OCI-LY1 (cell line): ENCODE data around the gene ASAP3.

ENCODE experiments used
- H2AFZ ChIP-seq: fragments of 200-600 bp; sonication (generic), shearing (Covaris generic); 2 replicates; pipeline ENCODE4 v1.6.0; 2014; ENCODE audit warnings: antibody characterized with exemption, mild to moderate bottlenecking, low read length
- H3F3A ChIP-seq: fragments of 200-600 bp; sonication (generic), shearing (Covaris generic); 2 replicates; pipeline ENCODE4 v1.6.0; 2014; ENCODE audit warnings: mild to moderate bottlenecking, antibody characterized with exemption, low read length, moderate library complexity; ENCODE audit not compliant: insufficient read depth
- H3K27ac ChIP-seq: fragments of 200-600 bp; sonication (generic); 2 replicates; pipeline ENCODE4 v1.5.1; 2014; ENCODE audit warnings: low read length, mixed run types, mild to moderate bottlenecking, low read depth; ENCODE audit not compliant: poor library complexity, severe bottlenecking
- H3K27me3 ChIP-seq: fragments of 200-600 bp; sonication (generic); 2 replicates; pipeline ENCODE4 v1.6.0; 2014; ENCODE audit warnings: antibody characterized with exemption, mild to moderate bottlenecking, low read length, moderate library complexity; ENCODE audit not compliant: insufficient read depth
- H3K36me3 ChIP-seq: fragments of 200-600 bp; sonication (generic); 2 replicates; pipeline ENCODE4 v1.6.1; 2014; ENCODE audit warnings: mild to moderate bottlenecking, antibody characterized with exemption, low read length, moderate library complexity, mixed read lengths; ENCODE audit not compliant: insufficient read depth
- H3K4me1 ChIP-seq: fragments of 200-600 bp; sonication (generic); 2 replicates; pipeline ENCODE4 v1.5.1; 2014; ENCODE audit warnings: mild to moderate bottlenecking, low read length, moderate library complexity; ENCODE audit not compliant: insufficient read depth, severe bottlenecking
- H3K4me2 ChIP-seq: fragments of 200-600 bp; sonication (generic), shearing (Covaris generic); 2 replicates; pipeline ENCODE4 v1.6.1; 2014; ENCODE audit warnings: low read length
- H3K4me3 ChIP-seq: fragments of 200-600 bp; sonication (generic); 2 replicates; pipeline ENCODE4 v1.5.1; 2014; ENCODE audit warnings: low read length, low read depth, mild to moderate bottlenecking, mixed read lengths; ENCODE audit not compliant: poor library complexity, severe bottlenecking
- H3K79me2 ChIP-seq: fragments of 200-600 bp; shearing (Covaris generic); 2 replicates; pipeline ENCODE4 v1.6.1; 2016; ENCODE audit warnings: mixed run types, low read length, mixed read lengths; ENCODE audit not compliant: insufficient read depth
- H3K9ac ChIP-seq: fragments of 200-600 bp; sonication (generic), shearing (Covaris generic); 2 replicates; pipeline ENCODE4 v1.6.1; 2014; ENCODE audit warnings: mild to moderate bottlenecking, low read length, mixed read lengths
- H3K9me2 ChIP-seq: fragments of 200-600 bp; sonication (generic), shearing (Covaris generic); 2 replicates; pipeline ENCODE4 v1.6.1; 2014; ENCODE audit warnings: low read depth, mild to moderate bottlenecking, low read length, mixed read lengths
- H3K9me3 ChIP-seq: fragments of 200-600 bp; shearing (Covaris generic); 2 replicates; pipeline ENCODE4 v1.6.1; 2014; ENCODE audit warnings: low read length, mixed read lengths
- H4K20me1 ChIP-seq: fragments of 200-600 bp; sonication (generic), shearing (Covaris generic); 2 replicates; pipeline ENCODE4 v1.6.0; 2016; ENCODE audit warnings: mild to moderate bottlenecking, low read length; ENCODE audit not compliant: insufficient read depth
- EZH2 ChIP-seq: fragments of 200-600 bp; sonication (generic), shearing (Covaris generic); IDR thresholded peaks from 2 replicates; pipeline ENCODE4 v1.8.0; 2017; ENCODE audit warnings: borderline replicate concordance, mixed run types, mild to moderate bottlenecking, antibody characterized with exemption, low read length, moderate library complexity, mixed read lengths
- TF ChIP-seq, protein P1 (sequence below): fragments of 200-600 bp; sonication (generic), shearing (Covaris generic); IDR thresholded peaks from 2 replicates; pipeline ENCODE4 v1.5.1; 2017; ENCODE audit warnings: mild to moderate bottlenecking, antibody characterized with exemption, low read length, moderate library complexity, mixed read lengths

ASAP3 gene

DNA sequence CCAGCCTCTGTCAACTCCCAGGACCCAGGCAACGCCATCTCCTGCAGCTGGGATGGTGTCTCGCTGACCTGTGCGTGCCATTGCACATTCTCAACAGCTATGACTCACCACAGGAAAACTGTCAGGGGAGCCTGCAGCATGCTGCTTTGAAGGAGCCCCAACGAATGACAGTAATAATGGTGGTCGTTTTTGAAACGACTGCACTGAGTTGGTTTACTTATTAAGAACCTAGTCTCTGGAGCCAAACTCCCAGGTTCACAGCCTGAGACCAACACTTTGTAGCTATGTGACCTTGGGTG lies 81.0 kb downstream of the ASAP3 start:
- Histone ChIP-seq H3K27me3 (no peaks in the 10 kb centered on the region), H3K79me2 (no peaks in the 10 kb centered on the region), H2AFZ (no peak overlapping the region), H3K9ac (no peak overlapping the region), H3K9me2 (no peaks in the 10 kb centered on the region), H3K4me1 (peaks cover 4% of the 10 kb centered on the region), H3K36me3 (no peaks in the 10 kb centered on the region), H3K4me3 (no peak overlapping the region), H3K27ac (no peak overlapping the region), H4K20me1 (no peaks in the 10 kb centered on the region), H3K4me2 (no peak overlapping the region), H3K9me3 (no peaks in the 10 kb centered on the region), H3F3A (no peaks in the 10 kb centered on the region)
- no peak for TF ChIP-seq EZH2
- TF ChIP-seq, protein P1, sequence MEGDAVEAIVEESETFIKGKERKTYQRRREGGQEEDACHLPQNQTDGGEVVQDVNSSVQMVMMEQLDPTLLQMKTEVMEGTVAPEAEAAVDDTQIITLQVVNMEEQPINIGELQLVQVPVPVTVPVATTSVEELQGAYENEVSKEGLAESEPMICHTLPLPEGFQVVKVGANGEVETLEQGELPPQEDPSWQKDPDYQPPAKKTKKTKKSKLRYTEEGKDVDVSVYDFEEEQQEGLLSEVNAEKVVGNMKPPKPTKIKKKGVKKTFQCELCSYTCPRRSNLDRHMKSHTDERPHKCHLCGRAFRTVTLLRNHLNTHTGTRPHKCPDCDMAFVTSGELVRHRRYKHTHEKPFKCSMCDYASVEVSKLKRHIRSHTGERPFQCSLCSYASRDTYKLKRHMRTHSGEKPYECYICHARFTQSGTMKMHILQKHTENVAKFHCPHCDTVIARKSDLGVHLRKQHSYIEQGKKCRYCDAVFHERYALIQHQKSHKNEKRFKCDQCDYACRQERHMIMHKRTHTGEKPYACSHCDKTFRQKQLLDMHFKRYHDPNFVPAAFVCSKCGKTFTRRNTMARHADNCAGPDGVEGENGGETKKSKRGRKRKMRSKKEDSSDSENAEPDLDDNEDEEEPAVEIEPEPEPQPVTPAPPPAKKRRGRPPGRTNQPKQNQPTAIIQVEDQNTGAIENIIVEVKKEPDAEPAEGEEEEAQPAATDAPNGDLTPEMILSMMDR, result no peak

DNA sequence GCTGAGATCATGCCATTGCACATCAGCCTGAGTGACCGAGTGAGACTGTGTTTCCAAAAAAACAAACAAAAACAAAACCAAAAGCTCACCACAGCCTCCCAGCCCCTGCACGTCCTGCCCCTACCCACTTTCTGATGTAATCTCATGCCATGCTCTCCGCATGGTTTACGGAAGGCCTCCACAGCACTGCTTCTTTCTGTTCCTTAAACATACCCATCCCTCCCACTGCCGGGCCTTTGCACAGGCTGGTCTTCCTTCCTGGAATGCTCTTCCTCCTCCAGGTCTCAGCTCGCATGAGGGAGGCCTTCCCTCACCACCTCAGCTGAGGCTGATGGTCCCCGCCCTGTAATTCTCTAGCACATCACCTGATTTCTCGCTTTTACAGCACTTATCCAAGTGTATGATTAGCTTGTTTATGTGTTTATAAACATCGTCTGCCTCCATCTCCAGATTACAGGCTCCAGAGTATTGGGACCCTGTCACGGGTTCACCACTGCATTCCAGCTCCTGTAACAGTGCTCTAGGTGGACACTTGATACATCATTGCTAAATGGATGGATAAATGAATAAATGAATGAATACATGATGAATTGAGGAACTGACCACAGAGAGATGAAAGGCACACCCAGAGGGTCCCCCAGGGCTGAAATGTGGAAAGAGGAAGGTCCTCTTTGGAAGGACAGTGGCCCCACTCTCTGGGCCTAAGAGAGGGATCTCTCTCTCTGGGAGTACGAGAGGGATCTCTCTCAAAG lies 81.5 kb downstream of the ASAP3 start:
- Histone ChIP-seq H2AFZ (no peak overlapping the region), H3K9ac (no peak overlapping the region), H4K20me1 (no peaks in the 10 kb centered on the region), H3K27me3 (no peaks in the 10 kb centered on the region), H3K9me2 (no peaks in the 10 kb centered on the region), H3K4me3 (no peak overlapping the region), H3K4me1 (peaks cover 4% of the 10 kb centered on the region), H3K4me2 (no peak overlapping the region), H3K27ac (no peak overlapping the region), H3F3A (no peaks in the 10 kb centered on the region), H3K9me3 (no peaks in the 10 kb centered on the region), H3K36me3 (no peaks in the 10 kb centered on the region), H3K79me2 (no peaks in the 10 kb centered on the region)
- TF ChIP-seq, protein P1, result no peak
- TF ChIP-seq EZH2, result no peak

DNA sequence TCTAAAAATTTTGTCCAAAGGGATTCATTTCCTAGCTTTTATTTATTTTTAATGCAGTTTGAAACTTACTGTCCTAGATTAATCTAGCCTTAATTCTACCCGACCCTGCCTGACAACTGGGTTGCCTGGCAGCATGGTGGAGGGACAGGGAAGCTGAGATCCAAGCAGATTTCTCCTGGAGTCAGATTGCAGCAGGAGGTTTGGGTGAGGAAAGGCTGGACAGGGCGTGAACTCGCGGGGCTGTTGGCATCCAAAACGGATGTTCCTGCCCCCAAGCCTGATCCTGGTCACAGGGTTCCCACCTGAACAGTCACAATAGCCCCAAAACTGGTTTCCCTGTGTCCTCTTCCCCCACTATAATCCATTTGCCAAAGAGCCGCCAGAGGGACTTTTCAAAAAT lies 82.7 kb downstream of the ASAP3 start:
- Histone ChIP-seq H3K9me2 (no peaks in the 10 kb centered on the region), H3K79me2 (no peaks in the 10 kb centered on the region), H3K27me3 (no peaks in the 10 kb centered on the region), H3K4me3 (no peak overlapping the region), H4K20me1 (no peaks in the 10 kb centered on the region), H3K4me1 (peaks cover 4% of the 10 kb centered on the region), H3K36me3 (no peaks in the 10 kb centered on the region), H3K9ac (no peak overlapping the region), H2AFZ (no peak overlapping the region), H3K27ac (no peak overlapping the region), H3F3A (no peaks in the 10 kb centered on the region), H3K9me3 (no peaks in the 10 kb centered on the region), H3K4me2 (no peak overlapping the region)
- no peak for TF ChIP-seq EZH2
- TF ChIP-seq, protein P1, result no peak
